HepG2 (cell line): ENCODE measurements around the gene LYSMD3. TPM values are rescaled to one million over a fixed set of nuclear protein-coding genes. Genes with fewer than 3 reads are reported as not detected.

Source experiments
- ATAC-seq: fragments of 200-7000 bp; cut with Tn5 transposase; 3 replicates; pipeline ENCODE4 v1.9.1; 2020; ENCODE audit warnings: mild to moderate bottlenecking, moderate library complexity
- BruUV-seq: library from RNA; stranded (reverse); fragments of 400-500 nt; replicated peaks from 2 replicates; lab custom pipeline; 2021; lab: Mats Ljungman, UMichigan
- CTCF ChIA-PET: fragments of 300-600 bp; formaldehyde crosslinking; extraction: SDS; loops from one replicate; lab custom pipeline; 2021; ENCODE audit warnings: low total read pairs, inconsistent platforms, low intra/inter-chr PET ratio; lab: Yijun Ruan, JAX
- POLR2A ChIA-PET: fragments of 350-600 bp; sonication (Branson Sonifier 250); formaldehyde crosslinking; loops from one replicate; lab custom pipeline; 2020; ENCODE audit warnings: antibody characterized with exemption, inconsistent platforms; lab: Yijun Ruan, JAX
- DNase-seq: peaks from one replicate; pipeline ENCODE4 v3.0.0-alpha.2; 2015; ENCODE audit warnings: low spot score
- FAIRE-seq: peaks from 3 replicates; lab custom pipeline; 2011; peaks lifted over from hg19 to GRCh38; lab: Jason Lieb, UNC
- H2AFZ ChIP-seq: one replicate; pipeline ENCODE4 v1.6.1; 2011; ENCODE audit warnings: low read length, inconsistent platforms
- H3K27ac ChIP-seq: fragments of 300-600 bp; 3 replicates; pipeline ENCODE4 v1.8.0; 2011; ENCODE audit warnings: mixed run types, mild to moderate bottlenecking, mixed read lengths, low read length, inconsistent platforms; ENCODE audit not compliant: insufficient read depth; ENCODE audit errors: extremely low read length
- H3K27me3 ChIP-seq, 2 experiments: fragments of 200-600 bp in 1 of 2; 2 replicates in 1 of 2; 3 replicates in 1 of 2; pipeline versions ENCODE4 v1.6.0 to v1.8.0; 2011; ENCODE audit warnings: low read length in 2 of 2, mild to moderate bottlenecking in 2 of 2, moderate library complexity in 2 of 2, inconsistent platforms in 1 of 2; ENCODE audit not compliant: insufficient read depth in 2 of 2, control insufficient read depth in 1 of 2
- H3K36me3 ChIP-seq, 2 experiments: fragments of 200-600 bp in 1 of 2; replicated peaks in 1 of 2; 2 replicates in 1 of 2; 3 replicates in 1 of 2; pipeline versions ENCODE4 v1.5.1 to v1.8.0; 2011; ENCODE audit warnings: low read length in 2 of 2, inconsistent platforms in 1 of 2; ENCODE audit not compliant: insufficient read depth in 2 of 2, control insufficient read depth in 1 of 2
- H3K4me1 ChIP-seq: 2 replicates; pipeline ENCODE4 v1.5.1; 2012; ENCODE audit warnings: low read length, inconsistent platforms; ENCODE audit not compliant: insufficient read depth
- H3K4me2 ChIP-seq: 2 replicates; pipeline ENCODE4 v1.6.0; 2011; ENCODE audit warnings: low read depth, low read length, inconsistent platforms
- H3K4me3 ChIP-seq, 3 experiments: fragments of 200-600 bp in 1 of 3; sonication (generic), shearing (Covaris generic) in 1 of 3; replicated peaks in 1 of 3; 2 replicates each; pipeline ENCODE4 v1.5.1; 2011 to 2016; ENCODE audit warnings: low read length in 3 of 3, inconsistent platforms in 2 of 3, low read depth in 2 of 3, mild to moderate bottlenecking in 2 of 3, control low read depth in 1 of 3, mixed read lengths in 1 of 3; ENCODE audit not compliant: insufficient read depth in 1 of 3
- H3K79me2 ChIP-seq: one replicate; pipeline ENCODE4 v1.6.1; 2011; ENCODE audit warnings: low read length, inconsistent platforms; ENCODE audit not compliant: insufficient read depth
- H3K9ac ChIP-seq: 2 replicates; pipeline ENCODE4 v1.6.0; 2011; ENCODE audit warnings: mild to moderate bottlenecking, low read depth, low read length, inconsistent platforms; ENCODE audit not compliant: insufficient read depth
- H3K9me3 ChIP-seq: 2 replicates; pipeline ENCODE4 v1.5.1; 2012; ENCODE audit warnings: mild to moderate bottlenecking, low read length
- H4K20me1 ChIP-seq: 2 replicates; pipeline ENCODE4 v1.6.0; 2011; ENCODE audit warnings: inconsistent platforms, mild to moderate bottlenecking, low read length, moderate library complexity; ENCODE audit not compliant: insufficient read depth
- CEBPB ChIP-seq: IDR thresholded peaks from 2 replicates; pipeline ENCODE4 v1.6.1; 2011; ENCODE audit warnings: low read depth, low read length, improper control_type of control experiment, borderline replicate concordance
- CERS6 ChIP-seq: sonication (generic); formaldehyde crosslinking; IDR thresholded peaks from 2 replicates; pipeline ENCODE4 v1.5.0; 2020; ENCODE audit warnings: missing genetic modification reagents
- EED ChIP-seq: sonication (generic); formaldehyde crosslinking; IDR thresholded peaks from 2 replicates; pipeline ENCODE4 v1.5.0; 2020; ENCODE audit warnings: mild to moderate bottlenecking, missing genetic modification reagents
- GMEB2 ChIP-seq: IDR thresholded peaks from 2 replicates; pipeline ENCODE4 v1.6.1; 2016; ENCODE audit warnings: missing biosample characterization, missing genetic modification reagents, low read depth
- TAF1 ChIP-seq: sonication (generic); formaldehyde crosslinking; IDR thresholded peaks from 2 replicates; pipeline ENCODE4 v1.4.0; 2020; ENCODE audit warnings: missing genetic modification reagents
- USF2 ChIP-seq, 2 experiments: sonication (generic) in 1 of 2; formaldehyde crosslinking in 1 of 2; IDR thresholded peaks; 2 replicates each; pipeline versions ENCODE4 v1.5.1 to v1.6.1; 2011 to 2020; ENCODE audit warnings: borderline replicate concordance in 1 of 2, low read depth in 1 of 2, low read length in 1 of 2, mild to moderate bottlenecking in 1 of 2, missing genetic modification reagents in 1 of 2, moderate library complexity in 1 of 2
- ZBTB33 ChIP-seq: sonication (generic); formaldehyde crosslinking; IDR thresholded peaks from 2 replicates; pipeline ENCODE4 v1.4.0; 2020; ENCODE audit warnings: missing genetic modification reagents
- ZNF720 ChIP-seq: sonication (generic); formaldehyde crosslinking; IDR thresholded peaks from 2 replicates; pipeline ENCODE4 v1.4.0; 2020; ENCODE audit warnings: missing genetic modification reagents
- WGBS: methylation state at CpG from one replicate; pipeline ENCODE4 v1.1.6; 2017; ENCODE audit warnings: low lambda C conversion rate; 5-methylcytosine and 5-hydroxymethylcytosine counted together
- in situ Hi-C: cut with HindIII; loops from 2 replicates; pipeline ENCODE4 v1.10.0; 2017; ENCODE audit warnings: low pct_unique_long_range_greater_than_20kb; ENCODE audit not compliant: extremely low pct_ligation_motif_present
- intact Hi-C: fragments of 100-400 bp; cut with micrococcal nuclease; formaldehyde crosslinking; loops from one replicate; pipeline ENCODE4 v1.10.0; 2022; ENCODE audit not compliant: unreplicated experiment
- polyA plus RNA-seq, 8 experiments: library from polyadenylated mRNA; depleted of rRNA in 3 of 8; stranded (reverse) in 7 of 8; unstranded in 1 of 8; fragments of >200 nt; fragmentation: Illumina TruSeq in 4 of 8; extraction: Trizol in 4 of 8; gene quantifications; 2 replicates each; pipeline versions ENCODE4 v1.2.1 to v1.2.3, GENCODE V29; 2011 to 2016; ENCODE audit warnings: low read depth in 4 of 8, missing spikeins in 1 of 8, mixed read lengths in 1 of 8; ENCODE audit not compliant: insufficient read depth in 1 of 8
- total RNA-seq, 5 experiments: library from RNA; depleted of rRNA; stranded (reverse); fragments of >200 nt; fragmentation: Illumina TruSeq; extraction: Trizol; gene quantifications; 2 replicates each; pipeline ENCODE4 v1.2.3, GENCODE V29; 2016; ENCODE audit warnings: low read depth in 1 of 5

The LYSMD3 gene
- total and polyA plus RNA-seq, 2 of the 13 experiments (the other 11 are each of a cell fraction or from before 2014, with no cell fraction given) = 9.1 to 13.8 TPM

- TF ChIP-seq TAF1 (CRISPR knock-in tag) = no peak
Observed at GRCh38 chr5:90551376-90551775, 22.0 kb upstream of the LYSMD3 start (continued).

GRCh38 chr5:90550963-90551362 lies 21.6 kb upstream of the LYSMD3 start:
- Histone ChIP-seq H3K4me3 (no peak overlapping the region), H2AFZ (no peak overlapping the region), H3K9ac (no peak overlapping the region), H3K4me1 (peaks cover 8% of the 10 kb centered on the region), H3K27me3 (0 out of 5 replicates have a peak, but pooled peaks cover 0 to 2% of the 10 kb centered on the region in 2 experiments), H3K9me3 (no peaks in the 10 kb centered on the region), H3K27ac (no peak overlapping the region), H3K4me2 (no peak overlapping the region), H3K79me2 (no peaks in the 10 kb centered on the region), H4K20me1 (no peaks in the 10 kb centered on the region), H3K36me3 (no peaks in the 10 kb centered on the region)
- FAIRE-seq = no peak
- TF ChIP-seq GMEB2 (CRISPR knock-in tag) (no peak), CEBPB (peak; percentile 33; the same call in 1 of the 2 replicates)
- ATAC-seq = no peak
- ChIA-PET POLR2A (no interaction called here), CTCF (no interaction called here)
- 21% methylated on average over 3 of the region's 3 CpGs for WGBS
- in situ Hi-C loops = no loop called here
- intact Hi-C loops = no loop called here
- no peak for DNase-seq
- BruUV-seq = no TSS peak

- Histone ChIP-seq H3K4me3 (no peak overlapping the region), H3K4me1 (peaks cover 8% of the 10 kb centered on the region), H3K9me3 (no peaks in the 10 kb centered on the region), H3K79me2 (no peaks in the 10 kb centered on the region), H3K36me3 (no peaks in the 10 kb centered on the region), H3K27me3 (0 out of 5 replicates have a peak, but pooled peaks cover 0 to 2% of the 10 kb centered on the region in 2 experiments), H2AFZ (no peak overlapping the region), H3K9ac (no peak overlapping the region), H3K27ac (no peak overlapping the region), H3K4me2 (no peak overlapping the region), H4K20me1 (no peaks in the 10 kb centered on the region)
- DNase-seq (no peak), ATAC-seq (no peak), FAIRE-seq (no peak)
- 27% methylated on average over 2 of the region's 2 CpGs for WGBS
- BruUV-seq = no TSS peak
- ChIA-PET CTCF (no interaction called here), POLR2A (no interaction called here)
- intact Hi-C loops = no loop called here
- in situ Hi-C loops = no loop called here
- TF ChIP-seq EED (CRISPR knock-in tag) (no peak), CERS6 (CRISPR knock-in tag) (no peak), USF2 (IDR thresholded peaks at IDR 0.05; ENCODE audit: low read depth, low read length) (no peak), USF2 (CRISPR knock-in tag; IDR thresholded peaks at IDR 0.05; ENCODE audit: borderline replicate concordance) (no peak), ZBTB33 (CRISPR knock-in tag) (no peak), ZNF720 (CRISPR knock-in tag) (no peak)
Observed at GRCh38 chr5:90549729-90550275, 20.4 kb upstream of the LYSMD3 start.
